GM18526 (cell line): Measurements from ENCODE around the gene PDIA5.

Source experiments
- POLR2A ChIP-seq: IDR thresholded peaks from 3 replicates; pipeline ENCODE4 v1.6.1; 2011; ENCODE audit not compliant: insufficient read length; ENCODE audit errors: extremely low read depth

The PDIA5 gene

DNA sequence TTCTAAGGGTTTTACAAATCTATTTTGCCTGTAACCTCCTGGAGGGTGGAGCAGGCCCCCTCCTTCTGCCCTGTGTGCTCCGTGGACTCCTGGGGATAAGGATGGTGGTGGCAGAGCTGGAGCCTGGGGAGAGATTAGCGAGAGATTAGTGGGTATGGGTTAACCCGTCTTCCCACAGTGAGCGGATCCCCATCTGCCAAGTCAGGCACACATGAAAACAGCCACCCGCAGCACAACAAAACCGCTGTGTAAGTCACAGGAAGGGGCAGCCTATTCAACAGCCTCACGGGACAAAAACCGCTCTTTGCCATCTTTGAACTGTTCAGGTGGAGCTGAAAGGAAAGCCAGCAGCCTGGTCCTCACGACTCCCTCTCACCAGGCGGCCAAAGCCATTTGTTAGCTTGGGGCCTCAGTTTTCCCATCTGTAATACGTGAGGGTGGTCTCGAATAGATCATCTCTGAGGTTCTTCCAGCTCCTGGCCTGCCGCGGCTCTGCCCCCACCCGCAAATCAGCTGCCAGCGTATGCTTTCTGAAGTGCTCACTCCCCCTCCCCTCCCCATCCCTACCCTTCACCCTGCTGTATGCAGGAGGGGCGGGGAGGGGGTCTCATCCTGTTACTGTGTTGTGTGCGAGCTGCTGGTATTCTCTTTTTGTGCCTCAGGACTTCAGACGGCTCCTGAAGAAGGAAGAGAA is 43.6 kb downstream of the PDIA5 start:
- TF ChIP-seq POLR2A = no peak

DNA sequence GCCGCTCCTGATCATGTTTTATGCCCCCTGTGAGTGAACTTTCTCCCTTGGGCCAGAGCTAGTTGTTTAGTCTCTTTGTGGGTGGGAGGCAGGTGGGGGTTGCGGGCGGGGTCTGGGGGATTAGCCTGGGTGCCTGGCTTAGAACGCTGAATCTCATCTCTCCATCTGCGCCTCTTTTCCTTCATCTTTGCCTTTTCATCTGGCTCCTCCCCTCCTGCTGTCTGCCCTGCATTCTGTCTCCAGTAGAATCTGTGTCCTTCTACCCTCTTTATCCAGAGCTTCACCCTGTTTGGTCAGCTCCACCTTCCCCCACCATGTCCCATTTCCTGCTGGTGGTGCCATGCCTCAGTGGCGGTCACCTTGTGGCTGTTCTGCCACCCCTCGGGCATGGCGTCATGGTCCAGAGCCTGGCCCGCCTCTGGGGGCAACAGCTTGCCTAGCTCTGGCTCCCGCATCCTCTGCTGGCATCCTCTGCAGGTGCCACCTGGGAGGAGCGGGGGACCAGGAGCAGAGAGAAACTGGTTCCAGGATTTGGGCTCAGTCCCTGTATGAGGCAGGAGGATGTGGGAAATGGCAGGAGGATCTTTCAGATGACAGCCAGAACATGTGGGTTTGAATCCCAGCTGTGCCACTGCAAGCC is 44.3 kb downstream of the PDIA5 start:
- TF ChIP-seq POLR2A = no peak

DNA sequence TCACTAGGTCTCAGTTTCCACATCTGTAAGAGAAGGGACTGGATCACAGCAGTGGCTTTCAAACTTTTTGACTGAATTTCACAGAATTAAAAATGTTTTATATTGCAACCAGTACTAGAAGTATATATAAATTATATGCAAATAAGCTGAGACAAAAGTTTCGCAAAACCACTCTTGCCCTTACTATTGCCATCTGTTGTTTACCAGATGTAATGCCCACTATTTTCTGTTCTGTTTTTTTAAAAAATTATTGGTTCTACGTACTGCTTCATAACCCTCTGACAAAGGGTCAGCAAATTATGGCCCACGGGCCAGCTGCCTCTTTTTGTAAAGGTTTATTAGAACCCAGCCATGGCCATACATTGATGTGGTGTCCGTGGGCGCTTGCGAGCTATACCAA is 44.8 kb downstream of the PDIA5 start:
- TF ChIP-seq POLR2A = no peak

DNA sequence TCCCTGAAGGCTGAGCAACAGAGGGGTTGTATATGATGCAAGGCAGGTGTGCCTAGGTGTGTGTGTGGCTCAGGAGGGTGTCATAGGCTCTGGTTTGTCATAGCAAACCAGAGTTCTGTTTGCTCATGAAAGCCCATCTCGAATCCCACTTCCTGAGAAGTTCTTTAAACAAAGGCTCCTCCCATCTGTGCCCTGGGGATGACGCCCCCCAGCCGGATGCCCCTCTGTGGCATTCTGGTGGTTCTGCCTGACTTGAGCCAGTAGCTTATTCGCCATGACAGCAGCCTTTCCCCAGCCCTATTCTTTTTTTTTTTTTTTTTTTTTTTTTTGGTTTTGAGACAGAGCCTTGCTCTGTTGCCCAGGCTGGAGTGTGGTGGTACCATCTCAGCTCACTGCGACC is 45.4 kb downstream of the PDIA5 start:
- no peak for TF ChIP-seq POLR2A

DNA sequence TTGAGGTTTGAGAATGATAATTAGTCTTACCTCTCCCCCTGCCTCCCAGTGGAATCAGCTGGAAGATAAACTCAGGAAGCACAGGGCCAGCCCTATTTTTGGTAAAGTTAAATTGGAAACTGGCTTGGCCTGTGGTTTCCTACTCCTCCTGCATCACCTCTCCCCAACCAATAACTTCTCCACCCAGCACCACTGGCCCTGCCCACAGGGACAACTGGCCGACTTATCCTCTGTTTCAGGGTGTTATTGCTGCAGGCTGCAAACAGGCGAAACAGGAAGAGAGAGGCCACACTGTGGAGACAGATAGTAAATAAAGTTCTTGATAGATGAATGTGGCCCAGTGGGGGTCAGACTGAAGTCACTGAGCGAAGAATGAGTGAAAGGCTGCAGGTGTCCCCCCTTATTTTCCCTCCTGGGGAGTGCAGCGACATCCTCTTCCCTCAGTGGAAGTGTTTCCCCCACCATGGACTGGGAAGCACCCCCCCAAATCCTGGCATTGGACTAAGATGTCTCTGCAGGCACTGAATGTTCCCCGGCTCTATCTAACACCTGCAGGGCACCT is 47.1 kb downstream of the PDIA5 start:
- no peak for TF ChIP-seq POLR2A

DNA sequence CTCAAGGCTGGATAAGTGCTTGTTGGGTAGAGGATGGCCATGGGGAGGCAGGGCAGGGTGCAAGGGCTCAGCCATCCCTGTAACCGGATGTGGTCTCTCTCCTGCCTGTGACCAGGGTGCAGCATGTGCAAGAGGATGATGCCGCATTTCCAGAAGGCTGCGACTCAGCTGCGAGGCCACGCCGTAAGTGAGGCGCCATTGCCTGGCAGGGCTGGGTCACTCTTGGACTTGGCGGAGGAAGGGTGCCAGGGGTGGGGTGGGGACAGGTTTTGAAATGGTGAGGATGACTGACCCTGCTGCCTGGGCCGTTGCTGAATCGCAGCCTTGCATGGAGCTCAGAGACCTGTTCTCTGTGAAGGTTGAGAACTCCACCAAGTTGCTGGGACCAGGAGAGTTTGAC is 49.3 kb downstream of the PDIA5 start:
- TF ChIP-seq POLR2A = no peak

DNA sequence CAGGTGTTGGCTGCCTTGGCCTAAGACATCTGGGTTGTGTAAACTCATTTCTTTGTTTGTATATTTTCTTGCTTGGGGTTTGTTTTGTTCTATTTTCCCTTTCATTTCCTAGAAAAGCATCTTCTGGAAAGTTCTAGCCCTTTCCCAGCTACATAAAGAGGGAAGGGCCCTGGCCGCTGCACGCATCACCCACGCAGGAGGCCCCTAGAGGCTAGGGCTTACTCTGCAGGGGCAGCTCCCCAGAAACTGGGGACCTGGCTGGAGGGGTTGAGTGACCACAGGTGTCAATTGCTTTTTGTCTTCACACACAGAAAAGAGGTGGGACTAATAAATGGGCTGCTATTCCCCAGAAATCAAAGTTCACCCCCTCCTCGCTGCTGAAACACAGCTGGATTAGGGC is 52.6 kb downstream of the PDIA5 start:
- no peak for TF ChIP-seq POLR2A

DNA sequence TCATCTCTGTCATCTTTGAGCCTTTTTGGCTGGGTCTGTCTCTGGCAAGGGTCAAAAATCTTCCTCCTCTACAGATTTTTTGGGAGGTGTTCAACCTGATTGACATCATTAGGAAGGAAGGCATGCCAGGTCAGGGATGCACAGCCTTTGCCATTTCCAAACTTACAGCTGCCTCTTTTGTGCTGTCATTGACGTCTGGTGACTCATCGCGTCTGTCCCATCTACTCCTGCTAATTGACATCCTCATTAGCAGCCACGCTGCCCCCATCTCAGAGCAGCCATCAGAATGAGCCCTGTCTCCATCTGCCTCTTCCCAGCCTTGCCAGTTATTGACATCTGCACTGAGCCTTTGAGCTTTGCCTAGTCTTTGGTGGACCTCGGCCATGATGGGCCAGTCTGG is 53.0 kb downstream of the PDIA5 start:
- no peak for TF ChIP-seq POLR2A

DNA sequence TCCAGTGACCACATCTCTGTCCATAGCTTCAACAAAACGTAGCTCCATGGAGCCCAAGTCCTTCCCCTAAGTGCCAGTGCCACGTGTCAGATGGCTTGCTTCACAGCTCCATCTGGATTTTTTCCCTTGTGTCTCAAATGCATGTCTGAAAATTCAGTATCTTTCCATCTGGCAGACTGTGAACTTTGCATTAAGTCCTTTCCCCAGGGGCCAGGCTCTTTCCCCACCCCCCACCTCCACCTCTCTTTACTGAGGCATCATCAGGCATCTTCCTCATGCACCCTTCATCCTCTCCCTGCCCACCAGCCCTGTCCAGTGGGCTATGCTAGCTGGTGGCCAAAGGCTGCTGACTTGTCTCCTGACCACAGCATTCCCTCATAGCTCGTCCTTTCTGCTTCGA is 53.7 kb downstream of the PDIA5 start:
- no peak for TF ChIP-seq POLR2A

DNA sequence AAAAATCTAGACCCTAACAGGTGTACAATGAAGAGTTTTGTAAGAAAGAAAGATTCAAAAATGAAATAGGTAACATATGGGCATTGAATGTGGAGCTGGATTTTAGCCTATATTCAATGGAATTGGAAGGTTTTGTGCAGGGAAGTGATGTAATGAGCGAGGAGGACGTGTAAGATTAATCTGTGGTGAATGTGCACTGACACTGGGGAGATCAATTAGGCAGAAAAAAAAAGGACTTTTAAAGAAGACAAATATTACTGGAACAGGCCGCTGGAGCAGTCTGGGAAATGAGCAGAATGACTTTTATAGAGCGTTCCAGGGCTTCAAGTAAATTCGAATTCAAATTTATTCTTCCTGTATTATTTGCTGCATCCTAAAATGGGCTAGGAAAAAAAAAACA is 55.2 kb downstream of the PDIA5 start:
- TF ChIP-seq POLR2A = no peak

DNA sequence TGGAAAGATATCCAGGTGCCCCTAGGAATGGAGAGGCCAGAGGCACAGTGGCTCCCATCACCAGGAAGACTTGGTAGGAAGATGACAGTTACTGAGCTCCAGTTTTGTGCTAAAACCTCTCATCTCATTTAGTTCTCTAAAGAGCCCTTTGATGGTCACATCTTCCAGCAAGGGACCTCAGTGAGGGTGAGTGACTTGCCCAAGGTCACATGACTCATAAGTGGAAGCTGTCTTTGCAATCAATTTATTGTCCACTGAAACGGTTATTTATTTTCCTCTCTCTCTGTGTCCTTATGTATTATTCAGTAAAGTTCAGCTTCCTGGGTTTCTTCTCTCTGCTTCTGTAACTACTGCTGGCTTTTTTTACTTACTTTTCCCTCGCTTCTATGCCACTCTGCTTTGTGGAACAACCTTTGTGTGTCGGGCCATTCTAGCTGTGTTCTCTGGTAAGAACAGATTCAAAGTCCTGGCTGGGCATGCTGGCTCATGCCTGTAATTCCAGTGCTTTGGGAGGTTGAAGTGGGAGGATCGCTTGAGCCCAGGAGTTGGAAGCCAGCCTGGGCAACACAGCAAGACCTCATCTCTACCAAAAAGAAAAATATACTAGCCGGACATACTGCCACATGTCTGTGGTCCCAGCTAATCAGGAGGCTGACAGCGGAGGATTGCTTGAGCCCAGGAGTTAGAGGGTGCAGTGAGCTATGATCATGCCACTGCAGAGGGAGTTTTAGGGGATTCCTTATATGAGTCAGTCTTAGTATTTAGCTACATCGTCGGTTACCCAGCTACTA is 55.9 kb downstream of the PDIA5 start:
- TF ChIP-seq POLR2A = no peak

DNA sequence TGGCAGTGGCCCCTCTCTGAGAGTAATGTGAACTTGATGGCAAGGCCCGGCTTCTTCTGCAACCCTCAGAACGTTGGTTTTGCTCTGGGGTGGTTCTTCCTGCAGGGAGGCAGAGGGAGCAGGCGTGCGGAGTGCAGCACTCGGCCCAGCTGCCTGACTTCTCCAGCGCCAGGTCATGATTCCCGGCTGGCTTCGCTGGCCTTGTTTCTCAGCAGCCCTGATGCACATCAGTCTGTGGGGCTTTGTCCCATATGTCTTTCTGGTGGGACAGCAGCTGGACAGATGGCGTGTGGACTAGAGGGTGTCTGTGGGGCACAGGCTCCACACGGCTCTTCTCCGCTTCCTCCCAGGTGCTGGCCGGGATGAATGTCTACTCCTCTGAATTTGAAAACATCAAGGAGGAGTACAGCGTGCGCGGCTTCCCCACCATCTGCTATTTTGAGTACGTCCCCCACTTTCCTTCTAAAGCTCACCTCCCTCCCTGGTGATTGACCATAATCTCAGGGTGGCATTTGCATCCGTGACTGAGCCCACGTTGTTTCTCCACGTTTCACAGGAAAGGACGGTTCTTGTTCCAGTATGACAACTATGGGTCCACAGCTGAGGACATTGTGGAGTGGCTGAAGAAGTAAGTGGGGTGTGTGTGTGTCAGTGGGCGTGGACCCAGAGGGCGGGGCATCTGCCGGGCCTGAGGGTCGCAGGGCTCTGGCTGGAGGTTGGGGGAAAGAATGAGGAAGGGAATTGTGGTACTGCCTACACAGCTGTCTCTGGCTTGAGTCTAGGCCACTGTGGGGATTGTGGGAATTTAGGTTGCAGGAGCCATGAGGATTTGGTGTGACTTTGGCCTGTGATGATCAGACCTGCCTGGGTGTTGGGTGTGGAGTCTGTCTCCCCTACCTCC is 57.1 kb downstream of the PDIA5 start:
- no peak for TF ChIP-seq POLR2A

DNA sequence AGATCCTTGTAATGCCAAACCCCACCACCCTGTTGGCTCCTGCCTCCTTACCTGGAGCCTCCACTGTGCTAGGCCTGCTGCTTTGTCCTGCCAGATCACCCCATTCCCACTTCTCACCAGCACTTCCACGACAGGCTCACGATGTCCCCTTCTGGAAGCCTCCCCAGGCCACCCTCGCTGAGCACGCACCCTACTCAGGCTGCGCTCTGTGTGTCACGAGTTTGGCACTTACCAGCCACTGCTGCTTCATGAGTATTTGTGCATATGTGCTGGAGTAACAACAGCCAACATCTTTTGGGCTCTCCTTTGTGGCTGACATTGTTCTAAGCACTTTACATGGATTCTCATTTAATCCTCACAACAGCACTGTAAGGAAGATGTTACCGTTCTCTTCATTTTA is 58.1 kb downstream of the PDIA5 start:
- TF ChIP-seq POLR2A = no peak

DNA sequence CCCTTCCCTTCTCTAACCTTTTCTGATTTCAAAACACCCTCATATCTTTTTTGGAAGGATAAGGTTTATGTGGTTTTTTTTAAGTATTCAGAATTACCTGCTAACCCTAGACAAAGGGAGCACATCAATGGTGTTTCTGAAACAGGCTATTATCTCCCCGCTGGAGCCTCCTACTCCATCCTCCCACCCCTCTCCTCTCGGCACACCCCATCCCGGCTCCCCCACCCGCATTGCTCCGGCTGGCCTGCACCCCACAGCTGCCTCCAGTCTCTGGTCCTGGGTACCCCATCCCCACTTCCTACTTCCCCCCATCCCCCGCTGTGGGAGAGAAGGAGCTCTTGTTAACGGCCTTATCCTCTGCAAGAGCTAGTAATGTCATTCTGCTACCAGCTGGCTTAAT is 59.2 kb downstream of the PDIA5 start:
- TF ChIP-seq POLR2A = no peak

DNA sequence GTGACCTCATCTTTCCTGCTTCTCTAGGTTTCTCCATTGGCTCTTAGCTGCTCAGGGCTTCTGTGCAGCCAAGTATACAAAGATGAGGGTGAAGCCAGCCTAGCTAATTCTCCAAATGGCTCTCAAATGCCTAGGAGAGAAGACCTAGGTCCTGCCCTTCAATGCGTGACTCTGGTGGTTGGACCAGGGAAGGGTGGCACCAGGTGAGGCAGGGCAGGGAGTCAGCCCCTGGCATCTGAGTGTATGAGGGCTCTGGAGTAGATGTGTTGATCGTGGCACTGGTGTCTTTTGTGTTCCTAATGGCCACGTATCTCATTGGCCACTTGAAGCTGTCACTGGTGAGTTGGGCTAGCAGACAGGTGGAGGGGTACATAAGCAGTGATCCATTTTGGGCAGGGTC is 59.8 kb downstream of the PDIA5 start:
- no peak for TF ChIP-seq POLR2A
